Esophagus (tissue), 2 donors: ENCODE measurements around the gene IGFBP2. TPM values are rescaled to one million over a fixed set of nuclear protein-coding genes. Genes with fewer than 3 reads are reported as not detected.
A peak's percentile ranks its signal among the peaks of the same experiment; 100 is the strongest.

Source experiments
- H3K27ac ChIP-seq, 2 donors: one replicate each; pipeline ENCODE4 v1.5.1; 2013; ENCODE audit warnings: low read depth in 2 of 2, mild to moderate bottlenecking in 2 of 2, inconsistent platforms in 1 of 2, low read length in 1 of 2, moderate library complexity in 1 of 2
- H3K27me3 ChIP-seq, 2 donors: one replicate each; pipeline ENCODE4 v1.6.1; 2013; ENCODE audit warnings: low read length in 2 of 2, control low read depth in 1 of 2, mild to moderate bottlenecking in 1 of 2; ENCODE audit not compliant: insufficient read depth in 2 of 2, control insufficient read depth in 1 of 2
- H3K36me3 ChIP-seq, 2 donors: one replicate each; pipeline ENCODE4 v1.6.1; 2013; ENCODE audit warnings: low read length in 1 of 2; ENCODE audit not compliant: control insufficient read depth in 2 of 2, insufficient read depth in 2 of 2
- H3K4me1 ChIP-seq, 2 donors: one replicate each; pipeline ENCODE4 v1.6.1; 2013; ENCODE audit warnings: low read length in 1 of 2; ENCODE audit not compliant: control insufficient read depth in 2 of 2, insufficient read depth in 2 of 2
- H3K4me3 ChIP-seq, 2 donors: one replicate each; pipeline ENCODE4 v1.5.1; 2013; ENCODE audit warnings: low read length in 2 of 2, mild to moderate bottlenecking in 2 of 2, low read depth in 1 of 2, moderate library complexity in 1 of 2
- H3K9me3 ChIP-seq, 2 donors: one replicate each; pipeline ENCODE4 v1.6.1; 2013; ENCODE audit warnings: mild to moderate bottlenecking in 2 of 2, low read depth in 1 of 2, low read length in 1 of 2, moderate library complexity in 1 of 2; ENCODE audit not compliant: control insufficient read depth in 2 of 2, insufficient read depth in 1 of 2
- WGBS, 2 donors: extraction: QIAGEN DNeasy Blood & Tissue Kit; methylation state at CpG; one replicate each; pipeline ENCODE4 v1.1.7; 2013; 5-methylcytosine and 5-hydroxymethylcytosine counted together
- polyA plus RNA-seq, 2 donors: library from polyadenylated mRNA; stranded (reverse); fragments of 200-250 nt; gene quantifications; one replicate each; pipeline ENCODE4 v1.2.3, GENCODE V29; 2013
- donor health status: healthy with polysubstance abuse.
- donor health status: Bipolar disorder and iron deficiency.

Gene IGFBP2
- polyA plus RNA-seq, 2 donors = 93.6 to 138 TPM

- no peaks in the 10 kb centered on the region for H3K36me3 ChIP-seq
- H3K4me3 ChIP-seq = no peak overlapping the region
- no peaks in the 10 kb centered on the region for H3K27me3 ChIP-seq
- H3K27ac ChIP-seq = no peak overlapping the region
- 70 to 76% methylated on average over 3 of the region's 3 CpGs for WGBS, 2 donors
- H3K4me1 ChIP-seq = peaks cover 2 to 3% of the 10 kb centered on the region in 2 donors
- no peaks in the 10 kb centered on the region for H3K9me3 ChIP-seq
Observed at GRCh38 chr2:216650626-216651257, 17.5 kb downstream of the IGFBP2 start.

DNA sequence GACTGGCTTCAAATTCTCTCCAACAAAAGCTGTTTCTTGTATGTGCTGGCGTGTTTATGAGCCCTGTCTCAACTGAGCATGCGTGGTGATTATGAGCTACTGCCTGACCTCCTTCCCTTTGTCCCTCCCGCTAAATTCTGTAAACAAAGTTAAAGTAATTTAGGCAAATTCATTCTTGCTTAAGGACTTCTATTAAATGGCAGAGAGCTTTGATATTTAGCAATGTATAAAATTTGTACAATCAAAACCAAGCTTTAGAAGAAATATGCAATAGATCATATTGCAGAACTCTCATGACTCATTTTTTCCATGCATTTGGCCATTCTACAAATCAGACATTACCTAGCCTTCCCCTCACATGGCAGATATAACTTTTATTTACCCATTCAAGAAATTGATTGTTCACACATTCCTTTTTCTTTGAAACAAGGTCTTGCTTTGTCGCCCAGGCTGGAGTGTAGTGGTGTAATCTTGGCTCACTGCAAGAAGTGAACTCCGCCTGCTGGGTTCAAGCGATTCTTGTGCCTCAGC, 18.2 kb downstream of the IGFBP2 start:
- WGBS, 2 donors = 66 to 67% methylated on average over 6 of the region's 6 CpGs
- Histone ChIP-seq H3K4me3 (no peak overlapping the region), H3K27ac (no peak overlapping the region), H3K9me3 (no peaks in the 10 kb centered on the region), H3K27me3 (no peaks in the 10 kb centered on the region), H3K36me3 (peaks cover 0 to 3% of the 10 kb centered on the region in 2 donors), H3K4me1 (peaks cover 2 to 3% of the 10 kb centered on the region in 2 donors)

- Histone ChIP-seq H3K36me3 (peaks cover 0 to 3% of the 10 kb centered on the region in 2 donors), H3K4me1 (peaks cover 4 to 9% of the 10 kb centered on the region in 2 donors), H3K27ac (no peak overlapping the region), H3K9me3 (no peaks in the 10 kb centered on the region), H3K4me3 (no peak overlapping the region), H3K27me3 (no peaks in the 10 kb centered on the region)
- WGBS, 2 donors = 34 to 60% methylated on average over 4 of the region's 4 CpGs
Observed at GRCh38 chr2:216652566-216652965, 19.3 kb downstream of the IGFBP2 start.

DNA sequence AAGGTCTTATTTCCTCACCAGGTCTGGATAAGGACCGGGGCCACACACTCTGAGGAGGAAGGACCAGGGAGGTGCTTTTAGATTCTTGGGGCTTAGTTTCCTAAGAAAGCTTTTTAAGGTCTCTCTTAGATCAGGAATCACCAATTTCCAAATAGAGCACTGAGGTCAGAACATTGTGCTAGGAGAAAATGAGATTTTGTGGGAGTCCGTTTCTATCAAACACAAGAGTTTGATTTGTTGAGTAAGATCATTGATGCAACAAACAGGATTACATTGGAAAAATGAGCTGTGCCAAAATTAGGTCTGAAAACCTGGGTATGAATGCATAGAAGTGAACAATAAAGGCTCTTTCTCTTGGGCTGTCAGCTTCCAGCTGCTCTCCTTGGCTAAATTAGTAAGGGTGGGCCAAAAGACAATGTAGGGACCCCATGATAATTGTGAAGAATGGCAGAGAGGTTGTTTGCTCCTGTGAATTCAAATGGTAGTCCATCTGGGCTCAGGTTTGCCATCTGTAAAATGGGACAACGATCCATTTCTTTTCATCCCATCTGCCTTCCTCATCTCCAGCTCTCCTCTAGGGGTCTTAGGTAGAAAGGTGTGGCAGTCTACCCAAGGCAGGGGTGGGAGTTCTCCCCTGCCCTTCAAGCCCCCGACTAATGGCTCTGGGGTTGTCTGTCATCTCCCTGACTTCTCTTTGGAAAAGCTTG, 20.0 kb downstream of the IGFBP2 start:
- Histone ChIP-seq H3K36me3 (peaks cover 0 to 3% of the 10 kb centered on the region in 2 donors), H3K4me3 (no peak overlapping the region), H3K9me3 (no peaks in the 10 kb centered on the region), H3K27me3 (no peaks in the 10 kb centered on the region), H3K27ac (no peak overlapping the region), H3K4me1 (peaks cover 5 to 9% of the 10 kb centered on the region in 2 donors)
- 84 to 89% methylated on average over 4 of the region's 4 CpGs for WGBS, 2 donors

DNA sequence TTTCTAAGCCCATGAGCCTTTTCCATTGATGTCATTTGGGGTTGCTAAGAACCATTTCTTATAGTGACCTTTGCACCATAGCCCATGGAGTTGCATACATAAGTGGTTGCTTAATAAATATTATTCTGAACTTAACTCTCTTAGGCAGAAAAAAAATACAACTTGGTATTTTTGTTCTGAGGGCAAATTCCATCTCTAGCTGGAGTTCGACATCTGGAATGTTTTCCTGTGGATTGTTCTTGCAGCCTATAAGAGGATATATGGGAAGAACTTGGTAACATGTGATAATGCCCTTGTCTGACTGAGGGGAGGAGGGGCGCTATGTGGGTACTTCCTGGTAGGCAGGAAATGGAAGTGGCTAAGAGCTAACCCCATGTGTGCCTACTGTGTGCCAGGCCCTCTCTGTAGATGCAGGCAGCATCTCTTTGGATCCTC, 20.7 kb downstream of the IGFBP2 start:
- Histone ChIP-seq H3K27ac (no peak overlapping the region), H3K27me3 (no peaks in the 10 kb centered on the region), H3K4me3 (no peak overlapping the region), H3K36me3 (peaks cover 0 to 3% of the 10 kb centered on the region in 2 donors), H3K4me1 (peaks cover 5 to 11% of the 10 kb centered on the region in 2 donors), H3K9me3 (no peaks in the 10 kb centered on the region)
- 51 to 61% methylated on average over 2 of the region's 2 CpGs for WGBS, 2 donors

DNA sequence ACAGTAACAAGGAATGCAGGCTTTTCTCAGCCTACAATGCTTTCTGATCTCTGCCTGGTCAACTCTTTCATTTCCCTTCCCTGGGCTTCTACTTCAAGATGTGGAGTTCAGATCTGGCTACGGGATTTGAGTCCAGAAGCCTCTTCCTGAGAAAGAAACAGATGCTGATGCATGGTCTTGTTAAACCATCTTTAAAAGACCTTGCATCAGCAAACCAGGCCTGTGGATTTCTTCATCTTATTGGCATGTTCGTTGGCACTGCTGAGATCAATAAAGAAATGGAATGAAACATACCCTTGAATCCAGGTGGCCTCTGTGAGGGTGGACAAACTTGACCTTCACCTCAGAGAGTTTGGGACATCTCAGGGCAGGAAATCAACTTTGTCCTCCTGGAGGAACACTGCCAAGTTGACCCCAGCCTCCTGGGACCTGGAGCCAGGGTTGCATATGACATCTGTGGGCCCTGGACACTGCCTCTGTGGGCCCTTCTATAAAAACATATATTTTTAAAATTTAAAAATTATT, 21.4 kb downstream of the IGFBP2 start:
- no peak overlapping the region for H3K4me3 ChIP-seq

GRCh38 chr2:216657086-216657855, 24.1 kb downstream of the IGFBP2 start:
- H3K4me1 ChIP-seq = peaks cover 5 to 12% of the 10 kb centered on the region in 2 donors
- H3K9me3 ChIP-seq = no peaks in the 10 kb centered on the region
- H3K27me3 ChIP-seq = no peaks in the 10 kb centered on the region
- H3K4me3 ChIP-seq = no peak overlapping the region
- H3K36me3 ChIP-seq = peaks cover 0 to 10% of the 10 kb centered on the region in 2 donors
- 71 to 73% methylated on average over 16 of the region's 16 CpGs for WGBS, 2 donors
- H3K27ac ChIP-seq = peak overlapping the region in 1 of 2 donors; percentile 16

More for the DNA sequence above, 21.4 kb downstream of the IGFBP2 start:
- H3K4me1 ChIP-seq = peaks cover 5 to 10% of the 10 kb centered on the region in 2 donors
- H3K27me3 ChIP-seq = no peaks in the 10 kb centered on the region
- no peaks in the 10 kb centered on the region for H3K9me3 ChIP-seq
- 63 to 81% methylated on average over 2 of the region's 2 CpGs for WGBS, 2 donors
- no peak overlapping the region for H3K27ac ChIP-seq
- H3K36me3 ChIP-seq = peaks cover 0 to 3% of the 10 kb centered on the region in 2 donors

DNA sequence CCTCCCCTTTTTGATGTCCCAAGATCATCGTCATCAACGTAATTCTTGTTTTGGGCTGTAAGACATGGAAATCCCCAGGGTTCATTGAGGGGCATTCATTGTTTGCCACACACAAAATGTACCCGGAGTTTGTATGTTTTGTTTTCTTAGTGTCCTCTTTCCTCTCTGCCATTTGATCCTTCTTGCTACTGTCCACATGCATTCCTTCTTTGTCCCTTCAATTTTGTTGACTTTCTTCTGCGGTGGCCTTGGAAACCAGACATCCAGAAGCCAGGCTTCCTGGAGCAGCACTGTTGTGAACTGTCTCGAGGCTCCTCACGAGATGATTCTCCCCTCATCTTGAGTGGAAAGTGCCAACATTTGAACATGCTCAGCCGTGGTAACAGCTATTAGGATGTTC, 24.8 kb downstream of the IGFBP2 start:
- H3K36me3 ChIP-seq = peaks cover 0 to 10% of the 10 kb centered on the region in 2 donors
- no peaks in the 10 kb centered on the region for H3K27me3 ChIP-seq
- H3K4me3 ChIP-seq = no peak overlapping the region
- peaks cover 5 to 12% of the 10 kb centered on the region in 2 donors for H3K4me1 ChIP-seq
- no peaks in the 10 kb centered on the region for H3K9me3 ChIP-seq
- 62 to 65% methylated on average over 7 of the region's 7 CpGs for WGBS, 2 donors
- no peak overlapping the region for H3K27ac ChIP-seq

DNA sequence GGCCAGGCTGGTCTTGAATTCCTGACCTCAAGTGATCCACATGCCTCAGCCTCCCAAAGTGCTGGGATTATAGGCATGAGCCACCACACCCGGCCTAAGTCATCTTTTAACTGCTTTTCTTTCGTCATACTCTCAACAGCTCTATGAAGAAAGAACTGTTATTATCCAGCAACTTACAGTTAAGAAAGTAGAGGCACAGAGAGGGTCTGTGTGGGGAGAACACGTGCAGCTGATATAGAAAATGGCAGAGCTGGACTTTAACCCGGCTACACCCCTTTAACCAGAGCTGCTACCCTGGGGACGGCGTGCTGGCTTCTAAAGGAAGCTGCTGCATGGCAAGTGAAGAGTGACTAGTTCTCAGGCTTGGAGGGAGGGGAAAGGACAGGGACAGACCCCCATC, 25.5 kb downstream of the IGFBP2 start:
- H3K27me3 ChIP-seq = no peaks in the 10 kb centered on the region
- no peaks in the 10 kb centered on the region for H3K9me3 ChIP-seq
- H3K4me1 ChIP-seq = peaks cover 5 to 12% of the 10 kb centered on the region in 2 donors
- H3K36me3 ChIP-seq = peaks cover 0 to 10% of the 10 kb centered on the region in 2 donors
- 52 to 58% methylated on average over 6 of the region's 6 CpGs for WGBS, 2 donors
- peak overlapping the region; percentile 77 to 80 for H3K27ac ChIP-seq
- no peak overlapping the region for H3K4me3 ChIP-seq
